ENCODE measurements around the gene SDE2. TPM values are rescaled to one million over a fixed set of nuclear protein-coding genes. Genes with fewer than 3 reads are reported as not detected.

Gene SDE2
- total and polyA plus RNA-seq, 2 of the 4 experiments (the other 2 are of a cell fraction): 8.5 to 14.7 TPM

DNA sequence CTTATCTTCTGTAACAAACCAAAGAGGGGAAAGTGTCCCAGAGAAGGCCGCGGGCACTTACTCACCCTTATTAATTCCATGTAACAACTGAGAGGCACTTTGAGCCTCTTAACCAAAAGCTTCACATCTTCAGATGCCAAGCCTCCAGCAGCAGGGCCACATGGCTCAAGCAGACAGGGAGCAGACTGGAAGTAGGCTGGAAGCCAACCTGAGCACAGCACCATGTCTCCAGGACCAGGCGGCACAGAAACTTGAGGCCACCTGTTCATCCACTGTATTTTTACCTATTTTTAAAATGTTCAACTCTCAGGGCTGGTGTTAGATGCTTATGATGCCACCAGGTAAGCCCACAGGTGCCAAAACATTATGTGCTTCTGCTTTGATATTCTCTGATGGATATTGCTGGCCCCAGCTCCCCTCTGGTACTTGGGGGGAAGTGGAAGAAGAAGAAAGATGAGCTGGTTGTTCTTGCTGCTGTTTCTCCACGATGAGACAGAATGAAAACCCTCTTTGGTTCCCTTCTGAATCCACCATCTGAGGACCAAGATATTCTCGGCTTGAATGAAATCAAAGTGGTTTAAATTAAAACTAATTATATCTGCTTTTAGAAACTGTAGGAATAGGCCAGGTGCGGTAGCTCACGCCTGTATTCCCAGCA lies 30.6 kb upstream of the SDE2 start:
- POLR2A ChIA-PET (ENCODE audit: unreplicated experiment): no interaction called here
- CTCF ChIA-PET: no interaction called here

More for the DNA sequence above, 30.6 kb upstream of the SDE2 start:
- Histone ChIP-seq H3K23ac (ENCODE audit: low read depth, low read length) (no peak overlapping the region), H2BK120ac (ENCODE audit: low read depth, low read length) (no peak overlapping the region), H2BK5ac (ENCODE audit: low read depth, low read length, poor library complexity, severe bottlenecking) (no peak overlapping the region), H2BK20ac (ENCODE audit: low read depth, low read length) (no peak overlapping the region), H3K27ac (ENCODE audit: insufficient read depth, low read length) (no peak overlapping the region), H3K56ac (ENCODE audit: extremely low read depth, insufficient read depth, low read length) (no peak overlapping the region), H3K36me3 (ENCODE audit: control insufficient read depth, insufficient read depth, low read length) (no peaks in the 10 kb centered on the region), H4K5ac (ENCODE audit: low read depth, low read length) (no peak overlapping the region), H3K18ac (ENCODE audit: low read depth, low read length) (no peak overlapping the region), H3K14ac (replicated peaks; ENCODE audit: low read depth, low read length) (no peak overlapping the region), H3K4me1 (ENCODE audit: control insufficient read depth, insufficient read depth, low read length) (peaks cover 4% of the 10 kb centered on the region), H3K9me3 (ENCODE audit: control insufficient read depth, insufficient read depth, low read length) (no peaks in the 10 kb centered on the region), H4K91ac (ENCODE audit: insufficient read depth, low read depth, low read length) (no peak overlapping the region), H2AK9ac (replicated peaks; ENCODE audit: low read depth, low read length, poor library complexity) (no peak overlapping the region), H4K8ac (ENCODE audit: low read depth in 2 of 2, low read length in 2 of 2) (no peak overlapping the region), H3K4me2 (ENCODE audit: low read depth, low read length) (no peak overlapping the region), H2AK5ac (ENCODE audit: low read depth, low read length) (no peak overlapping the region), H2AFZ (replicated peaks; ENCODE audit: low read length, poor library complexity) (no peak overlapping the region), H3K4ac (ENCODE audit: low read depth, low read length) (no peak overlapping the region), H4K20me1 (ENCODE audit: insufficient read depth, low read length) (no peaks in the 10 kb centered on the region; the same call in 1 of the 2 replicates), H3K9me1 (ENCODE audit: insufficient read depth, low read length) (0 out of 2 replicates have a peak, but pooled peaks cover 4% of the 10 kb centered on the region), H3K79me1 (ENCODE audit: low read depth in 1 of 2, low read length in 2 of 2) (no peaks in the 10 kb centered on the region), H3K27me3 (ENCODE audit: control insufficient read depth, insufficient read depth, low read length) (peaks cover 8% of the 10 kb centered on the region), H2BK15ac (ENCODE audit: low read depth, low read length) (no peak overlapping the region), H3K4me3 (ENCODE audit: insufficient read depth, low read depth, low read length) (no peak overlapping the region), H3K9ac (ENCODE audit: low read depth, low read length) (no peak overlapping the region)
- dilution Hi-C loops (cut with HindIII; ENCODE audit: low sequenced_read_pairs, unreplicated experiment) (no loop called here), in situ Hi-C loops (cut with MboI; ENCODE audit: low sequenced_read_pairs) (no loop called here), intact Hi-C loops (cut with micrococcal nuclease) (no loop called here)
- ATAC-seq (ENCODE audit: low read depth): no peak
- BruUV-seq (replicated peaks): no TSS peak
- no peak for DNase-seq
- TF ChIP-seq, protein P1, sequence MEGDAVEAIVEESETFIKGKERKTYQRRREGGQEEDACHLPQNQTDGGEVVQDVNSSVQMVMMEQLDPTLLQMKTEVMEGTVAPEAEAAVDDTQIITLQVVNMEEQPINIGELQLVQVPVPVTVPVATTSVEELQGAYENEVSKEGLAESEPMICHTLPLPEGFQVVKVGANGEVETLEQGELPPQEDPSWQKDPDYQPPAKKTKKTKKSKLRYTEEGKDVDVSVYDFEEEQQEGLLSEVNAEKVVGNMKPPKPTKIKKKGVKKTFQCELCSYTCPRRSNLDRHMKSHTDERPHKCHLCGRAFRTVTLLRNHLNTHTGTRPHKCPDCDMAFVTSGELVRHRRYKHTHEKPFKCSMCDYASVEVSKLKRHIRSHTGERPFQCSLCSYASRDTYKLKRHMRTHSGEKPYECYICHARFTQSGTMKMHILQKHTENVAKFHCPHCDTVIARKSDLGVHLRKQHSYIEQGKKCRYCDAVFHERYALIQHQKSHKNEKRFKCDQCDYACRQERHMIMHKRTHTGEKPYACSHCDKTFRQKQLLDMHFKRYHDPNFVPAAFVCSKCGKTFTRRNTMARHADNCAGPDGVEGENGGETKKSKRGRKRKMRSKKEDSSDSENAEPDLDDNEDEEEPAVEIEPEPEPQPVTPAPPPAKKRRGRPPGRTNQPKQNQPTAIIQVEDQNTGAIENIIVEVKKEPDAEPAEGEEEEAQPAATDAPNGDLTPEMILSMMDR (conservative IDR thresholded peaks at IDR 0.05; ENCODE audit: low read depth, low read length): no peak
- TF ChIP-seq RFX5 (IDR thresholded peaks at IDR 0.05; ENCODE audit: low read depth, low read length) (no peak), MXI1 (IDR thresholded peaks at IDR 0.05; ENCODE audit: borderline replicate concordance, low read depth, low read length) (no peak), MAZ (IDR thresholded peaks at IDR 0.05; ENCODE audit: borderline replicate concordance, low read depth, low read length) (no peak), RCOR1 (IDR thresholded peaks at IDR 0.05; ENCODE audit: insufficient replicate concordance, low read length) (no peak), ELK1 (IDR thresholded peaks at IDR 0.05; ENCODE audit: borderline replicate concordance, low read depth, low read length) (no peak), POLR2A (IDR thresholded peaks at IDR 0.05; ENCODE audit: low read depth, low read length) (no peak)
- WGBS, 2 experiments (ENCODE audit: extremely low coverage in 2 of 2, insufficient read length in 1 of 2): no CpG with 5 or more reads among the region's 7 CpGs

All from IMR-90 (cell line).